Inflammatory macrophage (primary cell): Measurements from ENCODE around the gene NUDT2.
"Not testable (repeated sequence)": the region's sequence is repeated elsewhere in the genome, so short reads cannot be mapped to it uniquely, and the experiment has no call there.

ENCODE experiments used
- DNase-seq, 2 donors: peaks; one replicate each; pipeline ENCODE4 v3.0.0-alpha.2; 2020 to 2022

The NUDT2 gene

DNA sequence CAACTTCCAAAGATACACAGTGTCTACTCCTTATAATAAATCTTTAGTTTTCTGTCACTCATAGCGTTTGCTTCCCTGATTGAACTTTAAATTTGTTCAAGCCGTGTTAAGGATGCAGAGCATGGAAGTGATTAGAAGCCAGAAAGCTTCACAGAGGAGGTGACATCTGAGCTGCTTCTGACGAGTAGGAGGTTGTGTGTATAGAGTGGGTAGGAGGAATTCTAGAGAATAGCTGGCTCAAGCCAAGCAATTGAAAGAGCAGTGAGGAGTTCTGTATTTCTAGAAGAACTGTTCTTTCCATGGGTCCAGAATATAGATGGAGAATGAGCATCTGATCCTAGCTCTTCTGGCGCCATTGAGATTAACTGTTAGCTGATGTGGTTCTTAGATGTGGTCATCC is 6.0 kb downstream of the NUDT2 start:
- DNase-seq: no peak

- no peak for DNase-seq
Measured at GRCh38 chr9:34337403-34337802, 8.0 kb downstream of the NUDT2 start.

GRCh38 chr9:34338079-34338478 is 8.7 kb downstream of the NUDT2 start:
- not testable (repeated sequence) for DNase-seq

DNA sequence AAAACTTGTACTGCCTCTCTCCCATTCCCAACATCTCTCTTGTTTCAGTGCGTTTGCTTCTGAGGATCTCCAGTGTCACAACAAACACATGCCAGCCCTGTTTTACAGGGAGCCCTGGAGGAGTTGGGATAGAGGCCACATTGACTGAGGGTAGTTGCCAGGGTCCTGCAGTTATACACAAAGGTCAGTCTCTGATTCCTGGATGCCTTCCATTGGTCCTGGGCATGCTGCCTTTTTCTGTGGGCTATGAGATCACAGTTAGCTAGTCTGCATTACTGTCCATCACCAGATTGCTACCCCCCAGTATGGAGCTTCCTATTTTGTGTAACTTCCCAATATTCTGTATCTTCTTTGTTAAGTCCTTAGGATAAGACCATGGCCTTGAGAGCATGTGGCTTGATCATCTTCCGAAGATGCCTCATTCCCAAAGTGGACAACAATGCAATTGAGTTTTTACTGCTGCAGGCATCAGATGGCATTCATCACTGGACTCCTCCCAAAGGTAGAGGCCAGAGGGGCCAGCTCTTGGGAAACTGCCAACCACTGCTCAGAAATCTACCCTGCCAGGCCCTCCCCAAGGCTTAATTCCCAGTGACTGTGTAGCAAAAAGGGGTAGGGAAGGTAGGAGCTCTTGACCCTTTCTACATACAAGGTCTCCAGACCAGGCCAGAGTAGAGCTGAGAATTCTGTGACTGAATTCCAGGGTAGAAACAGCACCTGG is 9.5 kb downstream of the NUDT2 start:
- DNase-seq: no peak

- peak in 1 of 2 donors; percentile 7 for DNase-seq
Measured at GRCh38 chr9:34341659-34342295, 12.4 kb downstream of the NUDT2 start.

GRCh38 chr9:34343090-34343489 is 13.7 kb downstream of the NUDT2 start:
- DNase-seq: peak in 1 of 2 donors; percentile 12

DNA sequence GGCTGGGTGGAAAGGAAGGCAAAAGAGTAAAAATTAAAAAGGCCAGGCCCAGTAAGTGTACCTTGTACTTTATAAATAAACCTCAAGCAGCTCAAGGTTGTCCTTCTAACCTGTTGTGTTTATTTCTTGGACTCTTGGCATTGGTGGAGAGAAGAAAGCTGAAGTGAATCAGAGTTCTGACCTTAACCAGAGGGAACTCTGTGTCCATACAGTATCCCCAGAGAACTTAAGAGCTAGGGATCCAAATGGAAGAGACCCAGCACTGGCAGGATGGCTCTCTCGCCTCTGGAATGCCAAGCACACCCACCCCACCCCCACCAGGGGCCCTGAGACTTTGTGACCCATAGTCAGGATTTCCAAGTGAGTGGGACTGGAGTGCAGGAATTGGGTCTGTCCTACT is 14.2 kb downstream of the NUDT2 start:
- no peak for DNase-seq

GRCh38 chr9:34346873-34347799 is 17.8 kb downstream of the NUDT2 start:
- DNase-seq: no peak

DNA sequence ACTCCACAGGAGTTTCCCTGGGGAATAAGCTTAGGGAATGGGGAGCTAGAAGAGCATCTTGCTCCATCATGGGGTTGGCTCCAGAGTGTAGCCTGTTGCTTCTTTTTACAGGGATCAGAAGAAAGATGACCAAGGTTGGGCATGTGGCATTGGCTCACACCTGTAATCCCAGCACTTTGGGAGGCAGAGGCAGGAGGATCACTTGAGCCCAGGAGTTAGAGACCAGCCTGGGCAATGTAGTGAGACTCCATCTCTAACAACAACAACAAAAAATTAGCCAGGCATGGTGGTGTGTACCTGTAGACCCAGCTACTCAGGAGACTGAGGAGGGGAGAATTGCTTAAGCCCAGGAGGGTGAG is 18.4 kb downstream of the NUDT2 start:
- no peak for DNase-seq

DNA sequence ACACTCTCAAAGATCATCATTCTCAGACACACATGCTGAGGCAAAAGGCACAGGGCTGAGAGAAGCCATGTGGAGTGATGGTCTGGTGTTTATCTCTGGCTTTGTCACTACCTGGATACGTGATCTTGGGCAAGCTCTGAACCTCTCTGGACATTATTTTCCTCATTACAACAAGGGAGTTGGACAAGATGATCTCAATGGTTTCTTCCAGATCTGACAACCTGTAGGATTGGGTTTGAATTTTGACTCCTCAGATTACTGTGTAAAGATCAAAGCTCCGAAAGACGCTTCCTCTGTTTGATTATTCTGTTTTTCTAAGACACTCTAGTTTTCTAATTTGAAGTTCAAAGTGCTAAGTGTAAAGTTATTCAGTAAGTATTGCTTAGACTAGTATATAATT is 20.0 kb downstream of the NUDT2 start:
- DNase-seq: no peak

- DNase-seq: not testable (repeated sequence)
Measured at GRCh38 chr9:34352122-34352652, 22.8 kb downstream of the NUDT2 start.

DNA sequence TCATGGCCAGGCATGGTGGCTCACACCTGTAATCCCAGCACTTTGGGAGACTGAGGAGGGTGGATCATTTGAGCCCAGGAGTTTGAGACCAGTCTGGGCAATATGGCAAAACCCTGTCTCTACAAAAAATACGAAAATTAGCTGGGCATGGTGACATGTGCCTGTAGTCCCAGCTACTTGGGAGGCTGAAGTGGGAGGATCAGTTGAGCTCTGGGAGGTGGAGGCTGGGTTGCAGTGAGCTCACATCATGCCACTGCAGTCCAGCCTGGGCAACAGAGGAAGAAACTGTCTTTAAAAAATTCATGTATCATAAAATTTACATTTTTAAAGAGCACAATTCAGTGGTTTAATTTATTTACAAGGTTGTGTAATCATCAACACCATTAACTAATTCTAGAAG is 23.6 kb downstream of the NUDT2 start:
- DNase-seq: not testable (repeated sequence)

DNA sequence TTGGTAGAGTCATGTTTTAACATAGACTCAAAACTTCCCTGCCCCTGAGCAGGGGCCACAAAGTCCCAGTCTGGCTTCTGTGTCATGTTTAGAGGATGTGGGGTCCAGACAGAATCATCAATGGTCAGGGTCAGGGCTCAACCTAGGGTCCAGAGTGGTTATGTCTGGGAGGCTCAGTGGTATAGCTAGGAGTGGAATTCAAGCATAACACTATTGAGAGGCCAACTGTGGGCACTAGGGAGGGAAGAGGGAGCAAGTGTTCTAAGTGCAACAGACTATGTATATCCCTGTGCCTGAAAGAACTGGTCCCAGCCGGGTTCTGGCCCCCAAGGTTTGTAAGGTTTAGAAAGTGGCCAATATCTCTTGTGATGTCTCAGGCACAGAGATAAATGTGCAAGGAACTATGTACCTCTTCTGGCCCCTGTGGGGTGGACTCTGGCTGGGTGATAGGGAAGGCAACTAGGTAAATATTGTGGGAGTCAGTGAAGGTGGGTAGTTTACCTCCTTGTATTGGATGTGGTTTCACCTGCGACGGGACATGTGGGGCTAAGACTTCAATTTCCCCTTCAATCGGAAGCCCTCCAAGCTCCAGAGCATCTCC is 33.3 kb downstream of the NUDT2 start:
- DNase-seq: no peak

DNA sequence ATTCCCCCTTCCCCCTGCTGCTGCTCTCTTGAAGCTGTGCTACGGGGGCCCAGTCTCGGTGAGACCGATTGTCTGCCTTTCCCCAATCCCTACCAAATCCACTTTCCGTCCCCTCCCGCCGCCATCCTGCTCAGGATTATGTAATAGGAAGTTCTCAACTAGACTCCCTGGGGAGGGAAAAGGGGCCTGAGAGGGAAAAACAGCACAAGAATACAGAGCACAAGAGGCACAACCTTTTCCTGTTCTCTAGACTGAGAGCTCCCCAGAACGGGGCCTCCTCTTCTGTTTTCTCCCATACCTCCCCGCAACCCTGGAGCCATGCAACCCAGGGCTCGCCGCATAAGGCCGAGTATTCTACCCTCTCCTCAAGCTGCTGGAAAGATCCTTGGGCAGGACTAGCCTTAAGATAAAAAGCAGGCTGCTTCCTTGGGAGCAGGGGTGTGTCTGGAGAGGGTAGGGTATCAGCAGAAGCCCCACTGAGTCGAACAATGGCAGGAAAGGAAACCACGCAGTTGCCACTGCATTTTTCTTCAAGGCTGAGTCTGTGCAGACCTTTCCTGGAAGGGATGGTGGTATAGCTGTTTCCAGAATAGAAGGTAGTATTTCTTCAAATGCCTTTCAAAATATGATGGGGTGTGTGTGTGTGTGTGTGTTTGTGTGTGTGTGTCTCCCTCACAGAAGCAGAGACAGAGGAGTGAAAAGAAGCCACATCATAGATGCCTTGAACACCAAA is 34.4 kb downstream of the NUDT2 start:
- DNase-seq: no peak

GRCh38 chr9:34365282-34365681 is 35.9 kb downstream of the NUDT2 start:
- DNase-seq: no peak

- no peak for DNase-seq
Measured at GRCh38 chr9:34366365-34366764, 37.0 kb downstream of the NUDT2 start.

GRCh38 chr9:34367751-34368410 is 38.5 kb downstream of the NUDT2 start:
- DNase-seq: not testable (repeated sequence)

- DNase-seq: not testable (repeated sequence)
Measured at GRCh38 chr9:34368796-34369195, 39.4 kb downstream of the NUDT2 start.

- DNase-seq: no peak
Measured at GRCh38 chr9:34369636-34370035, 40.3 kb downstream of the NUDT2 start.

DNA sequence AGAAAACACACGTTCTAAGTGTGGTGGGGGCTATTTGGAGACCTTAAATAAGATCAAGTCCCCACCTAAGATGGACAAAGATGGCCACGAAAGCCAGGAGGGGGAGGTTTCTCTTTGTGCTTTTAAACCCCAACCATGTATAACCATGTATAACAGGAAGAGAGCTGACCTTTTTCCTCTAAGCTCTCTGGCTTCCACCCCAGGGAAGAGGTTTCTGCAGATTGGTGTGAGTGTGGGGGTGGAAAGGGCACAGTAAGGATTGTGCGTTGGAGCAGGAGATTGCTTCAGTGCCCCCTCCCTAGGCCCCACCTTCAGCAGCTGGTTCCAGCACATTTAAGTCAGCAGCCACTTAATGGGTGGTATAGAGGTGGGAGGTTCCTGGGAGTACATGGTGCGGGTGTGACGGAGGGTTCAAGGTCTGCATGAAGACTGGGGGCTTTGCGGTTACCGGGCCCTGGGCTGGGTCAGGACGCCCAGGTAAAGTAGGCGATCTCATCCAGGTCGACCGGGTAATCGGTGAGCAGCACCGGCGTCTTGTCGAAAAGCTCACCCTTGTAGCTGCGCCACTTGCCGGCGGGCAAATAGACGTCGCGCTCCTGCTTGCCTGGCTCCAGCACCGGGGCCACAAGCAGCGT is 41.1 kb downstream of the NUDT2 start:
- no peak for DNase-seq
